BLaER1 (cell line): Measurements from ENCODE around the gene CEP104.

ENCODE experiments used
- H3K27ac ChIP-seq: shearing (Covaris generic); formaldehyde crosslinking; 2 replicates; pipeline ENCODE4 v1.8.1; 2022
- H3K27me3 ChIP-seq: shearing (Covaris generic); formaldehyde crosslinking; 2 replicates; pipeline ENCODE4 v1.8.1; 2022
- H3K36me3 ChIP-seq: shearing (Covaris generic); formaldehyde crosslinking; 2 replicates; pipeline ENCODE4 v1.8.1; 2022
- H3K4me1 ChIP-seq: shearing (Covaris generic); formaldehyde crosslinking; 2 replicates; pipeline ENCODE4 v1.8.1; 2022
- H3K4me2 ChIP-seq: shearing (Covaris generic); formaldehyde crosslinking; 2 replicates; pipeline ENCODE4 v1.8.1; 2022
- H3K4me3 ChIP-seq: shearing (Covaris generic); formaldehyde crosslinking; 2 replicates; pipeline ENCODE4 v1.8.1; 2022
- H3K9ac ChIP-seq: shearing (Covaris generic); formaldehyde crosslinking; 2 replicates; pipeline ENCODE4 v1.8.1; 2022
- H3K9me3 ChIP-seq: shearing (Covaris generic); formaldehyde crosslinking; 2 replicates; pipeline ENCODE4 v1.8.1; 2022
- H4K20me1 ChIP-seq: shearing (Covaris generic); formaldehyde crosslinking; 2 replicates; pipeline ENCODE4 v1.8.1; 2022
- Cebpa-rat ChIP-seq: shearing (Covaris generic); IDR thresholded peaks from 2 replicates; pipeline ENCODE4 v1.8.1; 2022

Gene CEP104

DNA sequence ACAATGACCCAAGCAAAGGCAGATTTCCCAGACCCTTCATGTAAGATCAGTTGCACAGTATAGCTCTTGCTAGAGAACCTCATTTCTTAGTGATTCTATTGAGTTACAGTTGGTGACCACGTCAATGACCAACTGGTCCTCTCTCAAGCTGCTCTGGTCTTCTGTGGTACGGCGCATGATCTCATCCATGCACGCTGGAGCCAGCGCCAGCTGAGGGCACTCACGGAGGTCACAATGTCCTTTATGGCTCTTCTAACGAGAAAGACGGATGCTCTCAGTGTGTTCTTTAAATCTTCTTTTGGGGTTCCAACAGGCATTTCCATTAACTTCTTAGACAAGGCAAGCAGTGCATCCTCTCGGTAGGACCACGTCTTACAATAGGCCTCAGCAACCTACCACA is 22.3 kb downstream of the CEP104 start:
- H3K9ac ChIP-seq: no peak overlapping the region
- H3K36me3 ChIP-seq: peaks cover 88% of the 10 kb centered on the region
- TF ChIP-seq Cebpa-rat: no peak

DNA sequence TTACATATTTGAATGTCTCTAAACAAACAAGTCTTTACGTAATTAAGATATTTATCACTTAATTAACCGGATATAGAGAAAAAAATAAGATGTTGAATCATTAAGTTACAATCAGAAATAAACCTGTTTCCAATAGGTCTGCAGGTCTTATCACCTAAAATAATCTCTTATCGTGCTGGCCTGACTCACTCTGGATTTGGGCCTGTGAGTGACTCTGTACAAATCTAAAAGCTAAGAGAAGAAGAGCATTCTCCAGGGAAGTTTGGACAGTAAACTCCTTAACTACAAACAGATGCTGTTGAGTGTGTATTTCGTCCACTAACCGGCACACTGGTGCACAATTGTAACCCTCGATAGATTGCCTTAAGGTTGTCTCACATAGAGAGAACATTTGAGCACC is 25.3 kb downstream of the CEP104 start:
- Histone ChIP-seq H3K27ac (no peak overlapping the region), H3K4me2 (no peak overlapping the region), H3K4me3 (no peak overlapping the region), H3K9me3 (no peaks in the 10 kb centered on the region; the same call in 1 of the 2 replicates), H4K20me1 (no peaks in the 10 kb centered on the region), H3K4me1 (no peaks in the 10 kb centered on the region), H3K36me3 (peaks cover 93% of the 10 kb centered on the region), H3K27me3 (no peaks in the 10 kb centered on the region), H3K9ac (no peak overlapping the region)
- TF ChIP-seq Cebpa-rat: no peak

More for the DNA sequence above, 22.3 kb downstream of the CEP104 start:
- no peaks in the 10 kb centered on the region for H3K27me3 ChIP-seq
- H4K20me1 ChIP-seq: no peaks in the 10 kb centered on the region
- no peak overlapping the region for H3K27ac ChIP-seq
- peaks cover 10% of the 10 kb centered on the region for H3K4me1 ChIP-seq
- H3K4me3 ChIP-seq: no peak overlapping the region
- no peak overlapping the region for H3K4me2 ChIP-seq
- H3K9me3 ChIP-seq: peaks cover 20% of the 10 kb centered on the region

DNA sequence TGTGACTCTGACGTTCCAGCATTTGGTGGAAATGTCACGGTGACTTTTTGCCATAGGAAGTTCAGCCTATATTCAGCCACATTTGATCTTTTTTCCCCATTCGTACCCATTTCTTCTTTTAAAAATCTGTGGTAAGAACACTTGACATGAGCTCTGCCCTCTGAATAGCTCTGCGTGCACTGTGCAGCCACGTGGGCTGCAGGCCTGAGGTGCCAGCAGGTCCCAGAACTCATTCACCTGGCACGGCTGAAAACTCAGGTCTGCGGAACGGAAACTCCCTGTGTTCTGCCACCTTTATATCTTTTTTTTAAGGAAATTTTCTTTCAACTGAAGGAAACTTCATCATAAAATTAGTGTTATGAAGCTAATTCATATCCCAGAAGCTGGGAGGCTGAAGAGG is 28.6 kb downstream of the CEP104 start:
- Histone ChIP-seq H3K4me1 (peaks cover 15% of the 10 kb centered on the region), H3K27me3 (no peaks in the 10 kb centered on the region), H3K27ac (no peak overlapping the region), H3K9me3 (no peaks in the 10 kb centered on the region), H4K20me1 (no peaks in the 10 kb centered on the region), H3K4me3 (no peak overlapping the region), H3K36me3 (peaks cover 93% of the 10 kb centered on the region), H3K4me2 (no peak overlapping the region), H3K9ac (no peak overlapping the region)
- no peak for TF ChIP-seq Cebpa-rat

DNA sequence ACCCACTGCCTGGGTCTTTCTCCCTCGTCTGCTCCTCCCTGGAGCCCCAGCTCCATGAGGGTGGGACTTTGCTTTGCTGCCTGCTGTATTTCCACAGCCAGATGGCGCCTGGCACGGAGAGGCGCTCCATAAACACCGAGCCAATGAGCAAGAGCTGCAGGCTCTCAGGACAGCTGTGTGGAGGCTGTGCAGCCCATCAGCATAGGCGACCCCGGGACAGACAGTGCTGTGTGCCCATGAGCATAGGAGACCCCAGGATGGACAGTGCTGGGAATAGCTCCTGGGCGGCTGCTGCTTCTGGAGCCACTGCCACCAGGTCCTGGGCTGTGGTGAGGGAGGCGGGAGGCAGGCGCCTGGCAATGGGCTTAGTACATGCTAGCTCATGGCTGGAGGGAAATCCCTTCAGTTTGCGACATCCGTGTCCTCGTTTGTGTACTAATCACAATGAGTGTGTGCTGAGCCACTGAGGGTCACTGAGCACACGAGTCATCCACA is 29.2 kb downstream of the CEP104 start:
- Histone ChIP-seq H3K36me3 (peaks cover 94% of the 10 kb centered on the region), H3K9me3 (no peaks in the 10 kb centered on the region)

DNA sequence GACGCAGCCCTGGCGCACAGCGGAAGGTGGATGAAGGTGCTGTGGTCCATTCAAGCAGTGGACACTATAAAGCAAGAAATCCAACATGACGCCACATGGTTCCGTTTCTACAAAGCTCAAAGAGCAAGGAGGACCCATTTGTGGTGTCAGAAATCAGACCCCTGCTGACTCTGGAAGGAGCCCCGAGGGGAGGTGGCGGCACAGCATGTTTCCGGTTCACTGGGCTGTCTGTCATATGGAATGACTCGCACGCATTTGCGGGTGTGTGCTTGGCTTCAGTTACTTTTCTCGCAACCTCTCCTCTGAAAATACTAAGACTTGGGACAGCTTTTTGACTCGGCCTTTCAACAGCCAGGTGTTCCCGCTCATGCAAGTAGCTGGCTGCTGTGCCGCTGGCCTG is 31.7 kb downstream of the CEP104 start:
- Histone ChIP-seq H3K36me3 (peaks cover 98% of the 10 kb centered on the region), H3K4me3 (no peak overlapping the region), H3K9ac (no peak overlapping the region), H3K9me3 (no peaks in the 10 kb centered on the region), H3K4me2 (peak overlapping the region; percentile 60), H3K27ac (no peak overlapping the region), H4K20me1 (no peaks in the 10 kb centered on the region), H3K27me3 (no peaks in the 10 kb centered on the region), H3K4me1 (peaks cover 37% of the 10 kb centered on the region)
- TF ChIP-seq Cebpa-rat: no peak

More for the DNA sequence above, 29.2 kb downstream of the CEP104 start:
- Histone ChIP-seq H3K4me3 (no peak overlapping the region), H4K20me1 (no peaks in the 10 kb centered on the region), H3K27ac (no peak overlapping the region), H3K9ac (no peak overlapping the region), H3K4me2 (no peak overlapping the region), H3K27me3 (no peaks in the 10 kb centered on the region), H3K4me1 (peaks cover 15% of the 10 kb centered on the region)
- no peak for TF ChIP-seq Cebpa-rat

DNA sequence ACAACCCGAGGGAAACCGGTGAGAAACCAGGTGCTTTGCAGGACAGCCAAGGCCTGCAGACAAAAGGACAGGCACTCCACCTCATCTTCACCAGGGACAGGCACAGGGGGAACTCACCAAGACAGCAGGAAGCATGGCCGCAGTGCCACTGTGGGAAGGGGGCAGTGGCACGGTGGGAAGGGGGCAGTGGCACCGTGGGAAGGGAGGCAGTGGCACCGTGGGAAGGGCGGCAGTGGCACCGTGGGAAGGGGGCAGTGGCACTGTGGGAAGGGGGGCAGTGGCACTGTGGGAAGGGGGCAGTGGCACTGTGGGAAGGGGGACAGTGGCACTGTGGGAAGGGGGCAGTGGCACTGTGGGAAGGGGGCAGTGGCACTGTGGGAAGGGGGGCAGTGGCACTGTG is 32.4 kb downstream of the CEP104 start:
- H3K9me3 ChIP-seq: no peaks in the 10 kb centered on the region
- H3K9ac ChIP-seq: no peak overlapping the region
- peaks cover 44% of the 10 kb centered on the region for H3K4me1 ChIP-seq
- no peaks in the 10 kb centered on the region for H4K20me1 ChIP-seq
- peaks cover 98% of the 10 kb centered on the region for H3K36me3 ChIP-seq
- no peak overlapping the region for H3K4me3 ChIP-seq
- H3K4me2 ChIP-seq: no peak overlapping the region
- H3K27ac ChIP-seq: no peak overlapping the region
- no peak for TF ChIP-seq Cebpa-rat
- no peaks in the 10 kb centered on the region for H3K27me3 ChIP-seq

DNA sequence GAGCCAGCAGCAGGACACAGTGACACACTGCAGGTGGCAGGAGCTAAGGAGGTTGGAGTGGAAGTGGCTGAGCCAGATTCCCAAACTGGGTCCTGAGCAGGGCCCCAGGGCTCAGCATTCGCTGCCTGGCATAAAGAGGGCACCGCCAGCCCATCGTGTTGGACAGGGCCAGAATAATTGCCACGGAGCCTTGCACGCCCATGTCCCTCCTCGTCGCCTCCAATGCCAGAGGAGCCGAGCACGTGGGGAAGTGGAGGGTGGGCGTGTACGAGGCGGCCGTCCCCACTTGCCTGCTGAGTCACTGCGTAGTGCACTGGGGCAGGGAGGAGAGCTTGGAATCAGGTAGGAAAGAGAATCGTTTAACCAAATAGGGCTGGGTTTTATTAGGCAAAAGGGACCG is 34.6 kb downstream of the CEP104 start:
- Histone ChIP-seq H3K9ac (peak overlapping the region; percentile 48; the same call in 1 of the 2 replicates), H3K4me2 (peak overlapping the region; percentile 79), H3K27ac (peak overlapping the region; percentile 68), H3K9me3 (no peaks in the 10 kb centered on the region), H3K4me1 (peaks cover 45% of the 10 kb centered on the region), H3K36me3 (peaks cover 86% of the 10 kb centered on the region), H3K27me3 (no peaks in the 10 kb centered on the region), H3K4me3 (no peak overlapping the region), H4K20me1 (no peaks in the 10 kb centered on the region)
- TF ChIP-seq Cebpa-rat: no peak

DNA sequence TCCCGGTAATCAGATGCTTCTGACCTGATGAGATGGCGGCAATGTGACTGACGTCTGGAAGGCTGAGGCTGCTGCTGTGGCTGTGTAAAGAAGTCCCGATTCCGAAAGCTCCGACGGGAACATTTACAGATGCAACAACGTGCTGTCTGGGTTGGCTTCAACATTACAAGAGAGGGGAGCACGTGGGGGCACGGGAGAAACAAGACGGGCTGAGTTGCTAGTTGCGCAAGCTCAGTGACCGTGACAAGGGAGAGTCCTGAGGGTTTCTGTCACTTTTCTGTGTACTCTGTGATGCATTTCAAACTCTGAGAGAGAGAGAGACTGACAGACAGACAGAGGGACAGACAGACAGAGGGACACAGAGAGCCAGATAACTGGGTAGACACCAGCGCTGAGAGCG is 35.1 kb downstream of the CEP104 start:
- H4K20me1 ChIP-seq: no peaks in the 10 kb centered on the region
- H3K9me3 ChIP-seq: no peaks in the 10 kb centered on the region
- H3K9ac ChIP-seq: peak overlapping the region; percentile 48
- peak overlapping the region; percentile 79 for H3K4me2 ChIP-seq
- TF ChIP-seq Cebpa-rat: peak; percentile 74
- peak overlapping the region; percentile 68 for H3K27ac ChIP-seq
- no peaks in the 10 kb centered on the region for H3K27me3 ChIP-seq
- peaks cover 45% of the 10 kb centered on the region for H3K4me1 ChIP-seq
- no peak overlapping the region for H3K4me3 ChIP-seq
- peaks cover 84% of the 10 kb centered on the region for H3K36me3 ChIP-seq

DNA sequence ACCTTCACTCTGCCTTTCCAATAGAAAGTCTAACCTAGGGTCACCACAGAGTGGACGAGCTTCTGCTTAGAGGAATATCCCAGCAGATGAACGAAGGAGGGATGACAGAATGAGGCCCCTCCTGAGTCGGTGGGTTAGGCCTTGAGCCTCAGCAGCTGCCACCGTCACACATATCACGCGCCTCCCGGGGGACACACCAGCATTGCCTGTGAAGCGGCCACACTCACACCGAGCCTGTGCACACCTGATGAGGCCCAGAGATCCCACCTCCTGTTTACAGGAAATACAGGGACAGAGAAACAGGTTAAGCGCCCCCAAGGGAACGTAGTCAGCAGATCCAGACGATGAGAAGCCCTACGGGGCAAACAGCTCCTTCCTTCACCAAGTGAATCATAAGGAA is 35.6 kb downstream of the CEP104 start:
- H3K27ac ChIP-seq: peak overlapping the region; percentile 68
- H4K20me1 ChIP-seq: no peaks in the 10 kb centered on the region
- H3K4me2 ChIP-seq: peak overlapping the region; percentile 79
- H3K9me3 ChIP-seq: no peaks in the 10 kb centered on the region
- H3K36me3 ChIP-seq: peaks cover 84% of the 10 kb centered on the region
- H3K4me3 ChIP-seq: no peak overlapping the region
- no peaks in the 10 kb centered on the region for H3K27me3 ChIP-seq
- no peak for TF ChIP-seq Cebpa-rat
- peaks cover 45% of the 10 kb centered on the region for H3K4me1 ChIP-seq
- peak overlapping the region; percentile 48 for H3K9ac ChIP-seq

DNA sequence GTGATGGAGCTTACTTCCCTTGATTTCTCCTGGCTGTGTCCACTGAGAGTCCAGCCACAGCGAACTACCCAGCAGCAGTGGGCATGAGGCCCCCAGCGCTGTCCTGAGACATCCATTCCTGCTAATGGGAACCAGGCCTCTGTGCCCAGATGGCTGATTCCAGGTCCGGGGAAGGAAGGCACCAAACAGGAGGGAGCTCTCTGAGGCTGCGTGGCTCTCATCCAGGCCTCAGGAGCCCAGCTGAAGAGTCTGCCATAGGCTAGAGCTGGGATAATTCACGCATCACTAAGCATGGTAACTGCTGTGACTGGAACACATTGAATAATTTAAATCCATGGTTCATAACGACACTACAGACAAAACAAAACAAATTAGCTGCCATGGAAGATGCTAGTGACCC is 36.0 kb downstream of the CEP104 start:
- Histone ChIP-seq H3K36me3 (peaks cover 84% of the 10 kb centered on the region), H4K20me1 (no peaks in the 10 kb centered on the region), H3K9me3 (no peaks in the 10 kb centered on the region), H3K27me3 (no peaks in the 10 kb centered on the region), H3K4me1 (peaks cover 41% of the 10 kb centered on the region), H3K27ac (peak overlapping the region; percentile 68), H3K4me2 (peak overlapping the region; percentile 79), H3K4me3 (0 out of 2 replicates have a peak overlapping the region, but pooled peaks have one; percentile 21), H3K9ac (peak overlapping the region; percentile 48)
- TF ChIP-seq Cebpa-rat: no peak

DNA sequence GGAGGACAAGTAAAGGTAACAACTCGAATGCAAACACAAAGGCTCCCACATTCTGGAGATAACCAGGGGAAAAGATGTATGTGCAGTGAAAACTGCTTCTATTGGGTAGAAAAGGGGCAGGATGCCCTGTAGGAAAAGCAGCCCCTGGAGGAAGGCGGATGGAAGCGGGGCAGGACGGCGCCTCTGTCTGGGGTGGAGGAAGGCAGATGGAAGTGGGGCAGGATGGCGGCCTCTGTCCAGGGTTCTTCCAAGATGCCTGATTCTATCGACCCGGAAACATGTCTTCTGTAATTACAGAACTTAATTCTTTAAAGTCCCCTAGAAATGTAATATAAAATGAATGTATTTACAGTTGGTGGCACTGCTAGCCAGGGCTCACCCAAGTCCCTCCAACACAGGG is 36.7 kb downstream of the CEP104 start:
- Histone ChIP-seq H3K4me3 (0 out of 2 replicates have a peak overlapping the region, but pooled peaks have one; percentile 21), H3K27ac (peak overlapping the region; percentile 68), H3K9ac (peak overlapping the region; percentile 48), H3K27me3 (no peaks in the 10 kb centered on the region), H3K36me3 (peaks cover 84% of the 10 kb centered on the region), H3K9me3 (no peaks in the 10 kb centered on the region), H3K4me2 (peak overlapping the region; percentile 79), H3K4me1 (peaks cover 34% of the 10 kb centered on the region), H4K20me1 (no peaks in the 10 kb centered on the region)
- no peak for TF ChIP-seq Cebpa-rat
